HepG2 (cell line): Measurements from ENCODE around the gene CRKL. TPM values are rescaled to one million over a fixed set of nuclear protein-coding genes. Genes with fewer than 3 reads are reported as not detected.
A peak's percentile ranks its signal among the peaks of the same experiment; 100 is the strongest.

Experiments used
- ARID5B ChIP-seq: IDR thresholded peaks from 2 replicates; pipeline ENCODE4 v1.4.0; 2020; ENCODE audit warnings: mild to moderate bottlenecking, missing genetic modification reagents
- ATF3 ChIP-seq: sonication (generic); formaldehyde crosslinking; IDR thresholded peaks from 2 replicates; pipeline ENCODE4 v1.4.0; 2020; ENCODE audit warnings: missing genetic modification reagents
- BRCA1 ChIP-seq: sonication (generic); formaldehyde crosslinking; IDR thresholded peaks from 2 replicates; pipeline ENCODE4 v1.4.0; 2020; ENCODE audit warnings: missing genetic modification reagents
- CREB3 ChIP-seq: sonication (generic); formaldehyde crosslinking; IDR thresholded peaks from 2 replicates; pipeline ENCODE4 v1.5.0; 2020; ENCODE audit warnings: missing genetic modification reagents
- GABPB1 ChIP-seq: IDR thresholded peaks from 2 replicates; pipeline ENCODE4 v1.6.1; 2016; ENCODE audit warnings: mild to moderate bottlenecking, missing genetic modification reagents, moderate library complexity, missing compliant biosample characterization
- IKZF5 ChIP-seq: IDR thresholded peaks from 2 replicates; pipeline ENCODE4 v1.6.1; 2018; ENCODE audit warnings: missing genetic modification reagents, mild to moderate bottlenecking, missing compliant biosample characterization
- KDM2A ChIP-seq: sonication (generic); formaldehyde crosslinking; IDR thresholded peaks from 2 replicates; pipeline ENCODE4 v1.4.0; 2020; ENCODE audit warnings: low read depth, missing genetic modification reagents, borderline replicate concordance
- MED1 ChIP-seq: sonication (generic); formaldehyde crosslinking; IDR thresholded peaks from 2 replicates; pipeline ENCODE4 v1.4.0; 2020; ENCODE audit warnings: missing genetic modification reagents
- PRMT3 ChIP-seq: sonication (generic); formaldehyde crosslinking; IDR thresholded peaks from 2 replicates; pipeline ENCODE4 v1.8.1; 2022; ENCODE audit warnings: low read depth, mild to moderate bottlenecking, moderate library complexity, missing genetic modification reagents, borderline replicate concordance
- SMC3 ChIP-seq: IDR thresholded peaks from 2 replicates; pipeline ENCODE4 v1.6.1; 2011; ENCODE audit warnings: low read length, improper control_type of control experiment
- TAF1 ChIP-seq: sonication (generic); formaldehyde crosslinking; IDR thresholded peaks from 2 replicates; pipeline ENCODE4 v1.4.0; 2020; ENCODE audit warnings: missing genetic modification reagents
- TBL1XR1 ChIP-seq: fragments of 150-350 bp; IDR thresholded peaks from 2 replicates; pipeline ENCODE4 v1.6.1; 2014; ENCODE audit warnings: borderline replicate concordance, low read length; ENCODE audit not compliant: partially characterized antibody
- TBP ChIP-seq: sonication (generic); formaldehyde crosslinking; IDR thresholded peaks from 2 replicates; pipeline ENCODE4 v1.5.0; 2020; ENCODE audit warnings: missing genetic modification reagents
- TBX2 ChIP-seq: sonication (generic); formaldehyde crosslinking; IDR thresholded peaks from 2 replicates; pipeline ENCODE4 v1.5.0; 2020; ENCODE audit warnings: missing genetic modification reagents, mild to moderate bottlenecking, borderline replicate concordance
- ZMYM3 ChIP-seq: sonication (generic); formaldehyde crosslinking; IDR thresholded peaks from 2 replicates; pipeline ENCODE4 v1.5.1; 2020; ENCODE audit warnings: mild to moderate bottlenecking, missing genetic modification reagents
- ZNF124 ChIP-seq: sonication (generic); formaldehyde crosslinking; IDR thresholded peaks from 2 replicates; pipeline ENCODE4 v1.4.0; 2020; ENCODE audit warnings: missing genetic modification reagents
- ZNF263 ChIP-seq: sonication (generic); formaldehyde crosslinking; IDR thresholded peaks from 2 replicates; pipeline ENCODE4 v1.4.0; 2020; ENCODE audit warnings: missing genetic modification reagents
- ZNF292 ChIP-seq: sonication (generic); formaldehyde crosslinking; IDR thresholded peaks from 2 replicates; pipeline ENCODE4 v1.8.1; 2022; ENCODE audit warnings: mild to moderate bottlenecking, low read depth, missing genetic modification reagents, borderline replicate concordance
- ZNF615 ChIP-seq: sonication (generic); formaldehyde crosslinking; IDR thresholded peaks from 2 replicates; pipeline ENCODE4 v1.5.0; 2020; ENCODE audit warnings: mild to moderate bottlenecking, missing genetic modification reagents, borderline replicate concordance
- ZNF652 ChIP-seq: IDR thresholded peaks from 2 replicates; pipeline ENCODE4 v1.6.1; 2016; ENCODE audit warnings: low read depth, borderline replicate concordance
- ZNF678 ChIP-seq: sonication (generic); formaldehyde crosslinking; IDR thresholded peaks from 2 replicates; pipeline ENCODE4 v1.4.0; 2020; ENCODE audit warnings: mild to moderate bottlenecking, missing genetic modification reagents
- ZNF776 ChIP-seq: sonication (generic); formaldehyde crosslinking; IDR thresholded peaks from 2 replicates; pipeline ENCODE4 v1.4.0; 2020; ENCODE audit warnings: mild to moderate bottlenecking, missing genetic modification reagents
- ZNF784 ChIP-seq: sonication (generic); formaldehyde crosslinking; IDR thresholded peaks from 2 replicates; pipeline ENCODE4 v1.5.1; 2020; ENCODE audit warnings: missing genetic modification reagents, mild to moderate bottlenecking, borderline replicate concordance
- polyA plus RNA-seq, 8 experiments: library from polyadenylated mRNA; depleted of rRNA in 3 of 8; stranded (reverse) in 7 of 8; unstranded in 1 of 8; fragments of >200 nt; fragmentation: Illumina TruSeq in 4 of 8; extraction: Trizol in 4 of 8; gene quantifications; 2 replicates each; pipeline versions ENCODE4 v1.2.1 to v1.2.3, GENCODE V29; 2011 to 2016; ENCODE audit warnings: low read depth in 4 of 8, missing spikeins in 1 of 8, mixed read lengths in 1 of 8; ENCODE audit not compliant: insufficient read depth in 1 of 8
- total RNA-seq, 5 experiments: library from RNA; depleted of rRNA; stranded (reverse); fragments of >200 nt; fragmentation: Illumina TruSeq; extraction: Trizol; gene quantifications; 2 replicates each; pipeline ENCODE4 v1.2.3, GENCODE V29; 2016; ENCODE audit warnings: low read depth in 1 of 5

The CRKL gene
- total and polyA plus RNA-seq, 2 of the 13 experiments (the other 11 are each of a cell fraction or from before 2014, with no cell fraction given) = 37.4 to 60.6 TPM

- TF ChIP-seq PRMT3 (CRISPR knock-in tag) (no peak), TAF1 (peak; percentile 23), TBL1XR1 (no peak), ZNF678 (no peak), TBP (CRISPR knock-in tag) (no peak), ZMYM3 (CRISPR knock-in tag) (peak; percentile 87; the same call in 1 of the 2 replicates), ATF3 (no peak), CREB3 (no peak), ARID5B (CRISPR knock-in tag) (0 out of 2 replicates have a peak, but pooled peaks have one; percentile 3), ZNF784 (CRISPR knock-in tag) (no peak), ZNF776 (CRISPR knock-in tag) (no peak; the same call in 1 of the 2 replicates), ZNF124 (CRISPR knock-in tag) (0 out of 2 replicates have a peak, but pooled peaks have one; percentile 20), ZNF615 (CRISPR knock-in tag) (no peak), ZNF292 (CRISPR knock-in tag) (no peak; the same call in 1 of the 2 replicates), ZNF652 (CRISPR knock-in tag) (no peak), GABPB1 (CRISPR knock-in tag) (no peak), TBX2 (peak; percentile 13; the same call in 1 of the 2 replicates), IKZF5 (CRISPR knock-in tag) (no peak), SMC3 (no peak), BRCA1 (CRISPR knock-in tag) (no peak), ZNF263 (CRISPR knock-in tag) (0 out of 2 replicates have a peak, but pooled peaks have one; percentile 7), MED1 (CRISPR knock-in tag) (0 out of 2 replicates have a peak, but pooled peaks have one; percentile 38), KDM2A (CRISPR knock-in tag) (peak; percentile 54; the same call in 1 of the 2 replicates)
These were observed 39.3 kb downstream of the CRKL start (continued) for GRCh38 chr22:20956258-20957101.
